ENCODE results near the gene CD2AP. TPM values are rescaled to one million over a fixed set of nuclear protein-coding genes. Genes with fewer than 3 reads are reported as not detected.
A peak's percentile ranks its signal among the peaks of the same experiment; 100 is the strongest.
"Not testable (repeated sequence)": the region's sequence is repeated elsewhere in the genome, so short reads cannot be mapped to it uniquely, and the experiment has no call there.

Gene CD2AP
- total RNA-seq, 3 donors from 2014 or later = 21.3 to 60.7 (median 34.4) TPM

GRCh38 chr6:47478233-47479139, 897 bp downstream of the CD2AP start:
- no peaks in the 10 kb centered on the region for H3K4me1 ChIP-seq
- H3K36me3 ChIP-seq = no peaks in the 10 kb centered on the region
- intact Hi-C loops (cut with DNase I; ENCODE audit: low total_unique reads) = no loop called here
- H3K9me3 ChIP-seq = no peaks in the 10 kb centered on the region
- DNase-seq (ENCODE audit: low spot score in 2 of 2) = peak in 1 of 2 donors; percentile 29
- H3K27ac ChIP-seq = peak overlapping the region; percentile 97 to 100
- TF ChIP-seq POLR2A (IDR thresholded peaks at IDR 0.05) = peak; percentile 6
- no peak for TF ChIP-seq CTCF (IDR thresholded peaks at IDR 0.05)
- H3K27me3 ChIP-seq = no peaks in the 10 kb centered on the region
- H3K4me3 ChIP-seq = peak overlapping the region; percentile 79 to 93 (median 88)

GRCh38 chr6:47479140-47479508, 1.5 kb downstream of the CD2AP start:
- Histone ChIP-seq H3K4me1 (no peaks in the 10 kb centered on the region), H3K27ac (peak overlapping the region; percentile 97 to 100), H3K4me3 (peak overlapping the region; percentile 79 to 93 (median 88)), H3K9me3 (no peaks in the 10 kb centered on the region), H3K27me3 (no peaks in the 10 kb centered on the region), H3K36me3 (no peaks in the 10 kb centered on the region)
- intact Hi-C loops (cut with DNase I; ENCODE audit: low total_unique reads) = no loop called here
- TF ChIP-seq CTCF (IDR thresholded peaks at IDR 0.05) (no peak), POLR2AphosphoS5 (IDR thresholded peaks at IDR 0.05) (no peak)
- DNase-seq (ENCODE audit: low spot score in 2 of 2) = no peak

GRCh38 chr6:47479874-47480273, 2.3 kb downstream of the CD2AP start:
- Histone ChIP-seq H3K36me3 (no peaks in the 10 kb centered on the region), H3K27me3 (no peaks in the 10 kb centered on the region), H3K9me3 (no peaks in the 10 kb centered on the region), H3K4me1 (no peaks in the 10 kb centered on the region), H3K4me3 (peak overlapping the region in 1 of 3 donors; percentile 79), H3K27ac (no peak overlapping the region)
- no peak for DNase-seq (ENCODE audit: low spot score in 2 of 2)
- no peak for TF ChIP-seq POLR2AphosphoS5 (IDR thresholded peaks at IDR 0.05)
- TF ChIP-seq POLR2A (IDR thresholded peaks at IDR 0.05) = no peak
- TF ChIP-seq CTCF (IDR thresholded peaks at IDR 0.05) = no peak
- intact Hi-C loops (cut with DNase I; ENCODE audit: low total_unique reads) = no loop called here

GRCh38 chr6:47481213-47481612, 3.6 kb downstream of the CD2AP start:
- H3K27me3 ChIP-seq; DNase-seq (ENCODE audit: low spot score in 2 of 2); intact Hi-C loops (cut with DNase I; ENCODE audit: low total_unique reads); H3K4me3 ChIP-seq; H3K27ac ChIP-seq; H3K9me3 ChIP-seq; H3K4me1 ChIP-seq; H3K36me3 ChIP-seq: not testable (repeated sequence)

- TF ChIP-seq CTCF (IDR thresholded peaks at IDR 0.05) = no peak
- H3K9me3 ChIP-seq = no peaks in the 10 kb centered on the region
- H3K4me3 ChIP-seq = no peak overlapping the region
- DNase-seq (ENCODE audit: low spot score in 2 of 2) = no peak
- H3K27me3 ChIP-seq = no peaks in the 10 kb centered on the region
- H3K36me3 ChIP-seq = no peaks in the 10 kb centered on the region
- H3K27ac ChIP-seq = no peak overlapping the region
- no peaks in the 10 kb centered on the region for H3K4me1 ChIP-seq
- intact Hi-C loops (cut with DNase I; ENCODE audit: low total_unique reads) = no loop called here
These were observed 4.2 kb downstream of the CD2AP start for GRCh38 chr6:47481806-47482205.

Data from breast epithelium (tissue), 4 donors.